Stimulated activated naive CD8-positive, alpha-beta T cell treated with anti-CD3 and anti-CD28 coated beads, Interleukin-15, Interleukin-2, amounts not matched to agents 100 ng/mL and 50 ng/mL, for 24 hours (primary cell): Measurements from ENCODE around the gene B4GALT3.
A peak's percentile ranks its signal among the peaks of the same experiment; 100 is the strongest.

Experiments
- H3K27ac Mint-ChIP-seq: one replicate; pipeline ENCODE4 v1.8.0; 2021; ENCODE audit warnings: mild to moderate bottlenecking, mixed read lengths
- H3K27me3 Mint-ChIP-seq: one replicate; pipeline ENCODE4 v1.8.0; 2021; ENCODE audit warnings: mixed read lengths
- H3K36me3 Mint-ChIP-seq: one replicate; pipeline ENCODE4 v1.8.0; 2021; ENCODE audit warnings: low read depth, mixed read lengths
- H3K4me1 Mint-ChIP-seq: one replicate; pipeline ENCODE4 v1.8.0; 2021; ENCODE audit warnings: low read depth, mixed read lengths
- H3K4me3 Mint-ChIP-seq: one replicate; pipeline ENCODE4 v1.8.0; 2021; ENCODE audit warnings: mild to moderate bottlenecking, mixed read lengths
- H3K9me3 Mint-ChIP-seq: one replicate; pipeline ENCODE4 v1.8.0; 2021; ENCODE audit warnings: mixed read lengths

B4GALT3 gene

DNA sequence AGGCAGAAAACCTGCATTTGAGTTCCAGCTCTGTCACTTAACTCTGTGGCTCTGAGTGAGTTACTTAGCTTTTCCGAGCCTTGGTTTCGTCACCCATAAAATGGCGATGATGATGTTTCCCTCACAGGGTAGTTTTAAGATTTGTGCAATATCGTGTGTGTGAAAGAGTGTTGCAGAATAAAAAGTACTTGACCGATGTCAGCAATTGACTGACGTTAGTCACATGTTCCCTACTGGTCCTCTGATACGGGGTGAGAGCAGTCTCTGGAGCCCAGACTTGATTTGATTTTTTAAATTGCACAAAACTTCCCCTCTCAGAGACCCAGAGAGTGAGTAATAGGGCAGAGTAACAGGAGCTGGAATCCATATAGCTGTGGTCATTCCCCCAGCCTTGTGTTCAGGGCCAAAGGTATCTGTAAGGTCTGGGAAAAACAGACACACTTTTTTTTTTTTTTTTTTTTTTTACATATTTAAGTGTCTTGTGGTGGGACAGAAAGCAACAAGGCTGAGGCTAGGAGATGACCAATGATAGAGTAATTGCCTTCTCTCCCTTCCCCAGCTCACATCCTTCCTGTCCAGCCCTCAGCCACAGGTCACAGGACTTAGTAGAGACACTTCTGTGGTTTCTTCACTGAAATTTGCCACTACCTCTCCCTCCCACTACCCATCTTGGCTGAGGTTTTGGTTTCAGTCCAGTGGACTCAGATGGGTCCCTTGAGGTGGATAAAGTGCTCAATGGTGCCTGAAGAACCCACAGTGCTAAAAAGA, 39.8 kb upstream of the B4GALT3 start:
- Mint-ChIP-seq H3K9me3 (no peaks in the 10 kb centered on the region), H3K27ac (peak overlapping the region; percentile 87), H3K4me1 (peaks cover 60% of the 10 kb centered on the region), H3K36me3 (peaks cover 28% of the 10 kb centered on the region), H3K4me3 (peak overlapping the region; percentile 60), H3K27me3 (peaks cover 4% of the 10 kb centered on the region)

DNA sequence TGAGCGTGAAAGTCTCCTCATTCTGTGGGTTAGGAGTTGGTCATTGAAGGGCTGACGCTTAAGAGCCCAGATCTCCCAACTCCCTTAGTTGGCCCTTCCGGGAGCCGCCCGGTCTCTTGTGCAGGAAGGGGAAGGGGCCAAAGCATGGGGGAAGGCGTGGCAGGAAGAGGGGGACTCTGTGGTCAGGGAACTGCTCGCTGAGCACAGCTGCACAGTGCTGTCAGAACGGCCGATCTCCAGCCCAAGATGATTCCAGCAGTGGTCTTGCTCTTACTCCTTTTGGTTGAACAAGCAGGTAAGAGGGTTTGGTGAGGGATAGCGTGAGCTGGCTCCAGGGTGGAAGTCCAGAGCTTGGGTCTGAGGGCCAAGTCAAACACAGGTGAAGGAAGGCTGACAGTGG, 37.8 kb upstream of the B4GALT3 start, which contains the start of gene FCER1G:
Gene FCER1G (plus strand): TSS at position 220 of the 400 bp plus-strand sequence. CDS start 27 bp downstream, at position 247.
- Mint-ChIP-seq H3K36me3 (peaks cover 41% of the 10 kb centered on the region), H3K27me3 (no peaks in the 10 kb centered on the region), H3K4me3 (peak within 1 kb of the TSS; percentile 62), H3K9me3 (no peaks in the 10 kb centered on the region), H3K27ac (peak within 1 kb of the TSS; percentile 53), H3K4me1 (peaks cover 46% of the 10 kb centered on the region)

DNA sequence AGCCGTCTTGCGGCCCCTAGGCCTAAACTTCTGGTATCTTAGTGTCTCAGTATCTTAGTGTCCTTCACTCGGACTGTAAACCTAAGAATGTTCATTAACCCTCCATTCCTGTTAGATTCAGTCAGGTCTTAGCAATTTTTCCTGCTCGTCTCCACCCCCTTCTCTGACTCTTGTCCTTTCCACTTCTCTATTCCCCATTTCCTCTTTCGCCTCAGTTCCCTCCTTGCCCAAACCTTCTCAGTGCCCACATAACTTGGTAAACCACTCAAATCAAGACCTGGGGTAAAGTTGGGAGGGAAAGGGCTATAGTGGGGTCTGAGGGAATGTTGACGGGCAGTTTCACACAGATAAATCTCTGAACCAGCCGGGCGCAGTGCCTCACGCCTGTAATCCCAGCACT, 37.1 kb upstream of the B4GALT3 start:
- Mint-ChIP-seq H3K36me3 (peaks cover 48% of the 10 kb centered on the region), H3K27ac (peak overlapping the region; percentile 19), H3K4me1 (peaks cover 46% of the 10 kb centered on the region)

GRCh38 chr1:161209790-161210409, 32.6 kb upstream of the B4GALT3 start:
- Mint-ChIP-seq H3K27ac (peak overlapping the region; percentile 60), H3K27me3 (no peaks in the 10 kb centered on the region), H3K9me3 (no peaks in the 10 kb centered on the region), H3K4me3 (no peak overlapping the region), H3K4me1 (peaks cover 28% of the 10 kb centered on the region), H3K36me3 (peaks cover 73% of the 10 kb centered on the region)

More for the DNA sequence above, 37.1 kb upstream of the B4GALT3 start:
- H3K27me3 Mint-ChIP-seq: no peaks in the 10 kb centered on the region
- H3K9me3 Mint-ChIP-seq: no peaks in the 10 kb centered on the region
- no peak overlapping the region for H3K4me3 Mint-ChIP-seq

- Mint-ChIP-seq H3K36me3 (peaks cover 63% of the 10 kb centered on the region), H3K27me3 (no peaks in the 10 kb centered on the region), H3K4me1 (peaks cover 46% of the 10 kb centered on the region), H3K9me3 (no peaks in the 10 kb centered on the region), H3K4me3 (no peak overlapping the region), H3K27ac (no peak overlapping the region)
Observed at GRCh38 chr1:161207173-161207572, 29.9 kb upstream of the B4GALT3 start.

DNA sequence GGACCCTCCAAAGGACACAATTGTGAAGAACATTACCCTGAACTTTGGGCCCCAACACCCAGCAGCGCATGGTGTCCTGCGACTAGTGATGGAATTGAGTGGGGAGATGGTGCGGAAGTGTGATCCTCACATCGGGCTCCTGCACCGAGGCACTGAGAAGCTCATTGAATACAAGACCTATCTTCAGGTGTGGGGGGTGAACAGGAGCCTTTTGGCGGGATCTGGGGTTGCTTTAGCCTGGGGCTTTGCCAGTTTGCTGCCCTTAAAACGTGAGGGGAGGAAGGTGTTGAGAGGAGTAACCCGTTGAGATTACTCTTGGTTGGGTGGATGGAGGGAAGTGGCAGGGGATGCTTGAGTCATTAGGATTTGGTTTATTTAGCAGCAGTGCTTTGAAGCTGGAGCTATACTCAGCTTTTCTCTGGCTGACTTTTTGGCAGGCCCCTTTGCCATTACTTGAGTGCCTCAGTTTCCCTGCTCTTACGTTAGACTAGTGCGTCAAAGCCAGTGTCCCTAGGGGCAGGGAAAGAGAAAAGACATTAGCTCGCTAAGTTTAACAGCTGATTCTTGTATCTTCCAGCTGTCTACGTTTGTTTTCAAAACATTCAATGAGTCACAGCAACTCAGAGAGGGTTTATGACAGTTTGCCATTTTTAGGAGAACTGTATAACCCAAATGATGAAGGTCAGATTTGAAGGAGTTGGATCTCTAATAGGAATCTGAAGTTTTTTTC, 29.3 kb upstream of the B4GALT3 start:
- Mint-ChIP-seq H3K27me3 (no peaks in the 10 kb centered on the region), H3K27ac (no peak overlapping the region), H3K4me3 (no peak overlapping the region), H3K36me3 (peaks cover 57% of the 10 kb centered on the region), H3K9me3 (no peaks in the 10 kb centered on the region), H3K4me1 (peaks cover 51% of the 10 kb centered on the region)

GRCh38 chr1:161201836-161202712, 24.8 kb upstream of the B4GALT3 start, which contains the start of gene NDUFS2:
TSS of gene NDUFS2 (plus strand) at chr1:161202367. CDS start at chr1:161202386, 19 bp downstream.
- Mint-ChIP-seq H3K9me3 (no peaks in the 10 kb centered on the region), H3K27ac (peak within 1 kb of the TSS; percentile 92), H3K4me3 (peak within 1 kb of the TSS; percentile 90), H3K36me3 (peaks cover 34% of the 10 kb centered on the region), H3K4me1 (peaks cover 64% of the 10 kb centered on the region), H3K27me3 (no peaks in the 10 kb centered on the region)

DNA sequence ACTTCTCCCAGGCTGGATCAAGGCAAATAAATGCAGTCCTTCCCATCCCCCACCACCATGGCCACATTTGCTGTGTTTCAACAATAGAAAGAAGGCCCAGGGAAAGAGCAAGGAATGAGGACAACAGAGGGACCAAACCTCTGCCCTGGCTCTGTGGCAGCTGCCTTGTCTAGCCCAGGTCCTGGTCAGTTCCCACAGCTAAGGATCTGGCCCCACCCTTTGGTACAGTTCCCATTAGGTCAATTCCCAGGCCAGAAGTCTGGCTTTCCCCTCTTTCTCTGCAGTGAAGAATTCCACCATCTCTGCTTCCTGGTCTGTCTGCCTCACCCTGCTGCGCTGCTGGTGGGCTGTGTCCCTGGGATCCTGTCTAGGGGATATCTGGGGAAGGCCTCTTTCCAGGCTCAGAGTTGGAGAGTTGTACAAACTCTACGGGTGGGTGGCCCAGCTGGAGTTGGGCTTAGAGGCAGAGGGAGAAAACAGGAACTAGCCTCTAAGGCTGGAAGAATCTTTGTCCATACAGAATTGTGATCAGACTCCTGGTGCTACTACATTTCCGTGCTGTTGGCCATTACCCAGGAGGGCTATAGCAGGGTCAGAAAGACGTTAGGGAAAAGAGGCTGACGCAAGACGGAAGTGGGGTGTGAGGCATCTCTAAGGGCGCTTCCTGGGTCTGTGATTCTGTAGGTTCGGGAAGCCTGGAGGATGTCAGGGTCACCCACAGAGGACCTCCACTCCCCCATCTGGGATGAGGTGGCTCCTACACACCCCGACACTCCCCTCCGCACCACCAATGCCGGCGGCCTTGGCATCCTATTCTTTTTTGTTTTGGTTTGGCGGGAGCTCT, 23.9 kb upstream of the B4GALT3 start:
- Mint-ChIP-seq H3K36me3 (peaks cover 27% of the 10 kb centered on the region), H3K27ac (peak overlapping the region; percentile 92), H3K4me3 (peak overlapping the region; percentile 90), H3K4me1 (peaks cover 61% of the 10 kb centered on the region), H3K27me3 (no peaks in the 10 kb centered on the region), H3K9me3 (no peaks in the 10 kb centered on the region)

GRCh38 chr1:161200421-161200991, 23.2 kb upstream of the B4GALT3 start:
- Mint-ChIP-seq H3K27me3 (no peaks in the 10 kb centered on the region), H3K27ac (peak overlapping the region; percentile 92), H3K4me3 (peak overlapping the region; percentile 43), H3K36me3 (peaks cover 20% of the 10 kb centered on the region), H3K9me3 (no peaks in the 10 kb centered on the region), H3K4me1 (peaks cover 55% of the 10 kb centered on the region)

DNA sequence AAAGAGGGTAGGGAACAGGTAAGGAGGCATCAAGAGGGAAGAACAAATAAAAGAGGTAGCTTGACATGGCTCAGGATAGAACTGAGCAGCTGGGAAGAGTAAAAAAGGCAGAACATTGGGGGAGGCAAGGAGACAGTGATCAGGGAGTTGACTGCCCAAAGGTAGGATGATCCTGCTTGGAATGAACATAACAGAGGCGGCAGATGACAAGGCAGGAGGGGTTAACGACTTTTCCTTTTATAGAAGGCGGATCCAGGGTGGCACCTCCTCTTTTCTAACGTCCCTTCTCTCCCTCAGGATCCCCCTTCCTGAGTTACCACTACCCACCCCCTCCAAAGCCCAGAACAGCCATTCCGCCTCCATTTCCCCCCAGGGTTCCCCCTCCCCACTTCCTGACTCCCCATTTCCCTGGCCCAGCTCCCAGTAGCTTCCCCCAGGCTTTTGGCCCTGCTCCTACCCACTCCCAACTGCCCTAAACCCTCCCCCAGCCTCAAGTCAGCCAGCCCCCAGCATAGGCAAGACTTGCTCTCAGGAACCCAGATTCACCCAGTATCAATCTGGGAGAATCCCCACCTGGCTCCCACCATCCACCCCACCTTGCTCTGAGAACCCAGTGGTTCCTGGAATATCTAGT, 22.3 kb upstream of the B4GALT3 start:
- peak overlapping the region; percentile 92 for H3K27ac Mint-ChIP-seq
- peak overlapping the region; percentile 43 for H3K4me3 Mint-ChIP-seq
- peaks cover 14% of the 10 kb centered on the region for H3K36me3 Mint-ChIP-seq
- H3K4me1 Mint-ChIP-seq: peaks cover 55% of the 10 kb centered on the region
- no peaks in the 10 kb centered on the region for H3K27me3 Mint-ChIP-seq
- H3K9me3 Mint-ChIP-seq: no peaks in the 10 kb centered on the region

DNA sequence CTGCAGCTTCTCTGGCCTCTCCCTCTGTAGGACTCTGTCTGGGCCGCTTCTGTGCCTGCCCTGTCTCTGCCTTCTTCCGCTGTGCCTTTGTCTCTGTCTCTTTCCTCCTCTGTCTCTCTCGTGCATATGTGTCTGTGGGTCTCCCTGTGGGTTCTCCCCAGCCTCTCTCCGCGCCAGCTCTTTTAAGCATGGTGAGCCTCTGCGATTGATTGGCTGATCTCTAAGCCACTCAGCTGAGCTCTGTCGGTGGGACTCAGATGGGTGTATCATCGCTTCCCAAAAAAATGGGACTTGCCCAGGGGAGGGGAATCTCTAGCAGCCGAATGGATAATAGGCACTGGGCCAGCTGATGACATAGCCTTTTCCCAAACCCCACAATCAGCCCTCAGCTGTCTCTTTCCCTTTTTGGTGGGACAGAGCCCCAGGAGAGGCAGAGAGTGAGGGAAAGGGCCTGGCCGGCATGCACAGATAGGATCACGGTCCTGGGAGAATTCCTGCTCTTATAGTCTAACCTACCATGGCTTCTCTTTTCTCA, 21.7 kb upstream of the B4GALT3 start, which contains the start of gene ADAMTS4:
Gene ADAMTS4 (minus strand): TSS at position 158 of the 535 bp plus-strand sequence. CDS start 427 bp downstream, outside the sequence.
- peak within 1 kb of the TSS; percentile 92 for H3K27ac Mint-ChIP-seq
- H3K9me3 Mint-ChIP-seq: no peaks in the 10 kb centered on the region
- H3K4me1 Mint-ChIP-seq: peaks cover 51% of the 10 kb centered on the region
- H3K36me3 Mint-ChIP-seq: peaks cover 7% of the 10 kb centered on the region
- H3K4me3 Mint-ChIP-seq: peak within 1 kb of the TSS; percentile 43
- H3K27me3 Mint-ChIP-seq: no peaks in the 10 kb centered on the region

- peaks cover 45% of the 10 kb centered on the region for H3K4me1 Mint-ChIP-seq
- H3K4me3 Mint-ChIP-seq: no peak overlapping the region
- H3K36me3 Mint-ChIP-seq: peaks cover 1% of the 10 kb centered on the region
- H3K27ac Mint-ChIP-seq: no peak overlapping the region
- H3K27me3 Mint-ChIP-seq: no peaks in the 10 kb centered on the region
- H3K9me3 Mint-ChIP-seq: no peaks in the 10 kb centered on the region
Observed at GRCh38 chr1:161198194-161198896, 21.0 kb upstream of the B4GALT3 start.
